Gastrocnemius medialis (tissue), 4 donors: ENCODE results near the gene SLC66A1.

Experiments
- POLR2A ChIP-seq, 2 donors: fragments of 450-650 bp; IDR thresholded peaks; one replicate each; pipeline ENCODE4 v1.6.1; 2017; ENCODE audit warnings: antibody characterized with exemption in 2 of 2, mild to moderate bottlenecking in 2 of 2, moderate library complexity in 2 of 2
- TF ChIP-seq, protein P1 (sequence below), 5 experiments: fragments of 450-650 bp in 3 of 5; fragments of 200-600 bp in 2 of 5; sonication (generic) in 2 of 5; IDR thresholded peaks in 4 of 5; conservative IDR thresholded peaks in 1 of 5; 1 replicate in 4 of 5; 2 replicates in 1 of 5; pipeline ENCODE4 v1.5.1; 2016 to 2019; ENCODE audit warnings: antibody characterized with exemption in 5 of 5, mild to moderate bottlenecking in 3 of 5, moderate library complexity in 3 of 5

DNA sequence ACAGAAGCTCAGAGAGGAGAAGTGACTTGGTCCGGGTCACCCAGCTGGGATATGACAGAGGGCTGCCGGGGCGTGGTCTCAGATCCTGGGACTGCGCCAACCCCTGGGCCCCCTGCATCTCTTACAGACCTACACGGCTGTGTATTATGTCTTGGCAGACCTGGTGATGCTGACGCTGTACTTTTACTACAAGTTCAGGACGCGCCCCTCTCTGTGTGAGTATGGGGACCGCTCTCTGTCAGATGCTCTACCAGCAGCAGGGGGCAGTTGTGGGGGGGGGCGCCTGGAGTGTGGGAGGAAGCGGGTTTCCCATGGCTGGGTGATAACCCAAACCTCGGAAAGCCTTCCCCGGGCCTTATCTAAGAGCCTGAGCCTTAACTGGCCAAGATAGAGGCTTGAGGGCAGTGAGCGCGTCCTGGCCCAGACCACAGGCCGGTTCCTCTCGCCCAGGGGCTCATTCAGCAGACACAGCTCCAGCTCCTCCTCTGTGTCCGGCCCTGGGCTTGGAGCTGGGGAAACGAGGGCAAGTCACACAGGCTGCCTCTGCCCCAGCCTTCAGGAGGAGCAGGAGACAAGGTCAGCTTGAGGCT lies 13.3 kb downstream of the SLC66A1 start:
- no peak for TF ChIP-seq POLR2A (IDR thresholded peaks at IDR 0.05)
- TF ChIP-seq, protein P1, sequence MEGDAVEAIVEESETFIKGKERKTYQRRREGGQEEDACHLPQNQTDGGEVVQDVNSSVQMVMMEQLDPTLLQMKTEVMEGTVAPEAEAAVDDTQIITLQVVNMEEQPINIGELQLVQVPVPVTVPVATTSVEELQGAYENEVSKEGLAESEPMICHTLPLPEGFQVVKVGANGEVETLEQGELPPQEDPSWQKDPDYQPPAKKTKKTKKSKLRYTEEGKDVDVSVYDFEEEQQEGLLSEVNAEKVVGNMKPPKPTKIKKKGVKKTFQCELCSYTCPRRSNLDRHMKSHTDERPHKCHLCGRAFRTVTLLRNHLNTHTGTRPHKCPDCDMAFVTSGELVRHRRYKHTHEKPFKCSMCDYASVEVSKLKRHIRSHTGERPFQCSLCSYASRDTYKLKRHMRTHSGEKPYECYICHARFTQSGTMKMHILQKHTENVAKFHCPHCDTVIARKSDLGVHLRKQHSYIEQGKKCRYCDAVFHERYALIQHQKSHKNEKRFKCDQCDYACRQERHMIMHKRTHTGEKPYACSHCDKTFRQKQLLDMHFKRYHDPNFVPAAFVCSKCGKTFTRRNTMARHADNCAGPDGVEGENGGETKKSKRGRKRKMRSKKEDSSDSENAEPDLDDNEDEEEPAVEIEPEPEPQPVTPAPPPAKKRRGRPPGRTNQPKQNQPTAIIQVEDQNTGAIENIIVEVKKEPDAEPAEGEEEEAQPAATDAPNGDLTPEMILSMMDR (IDR thresholded peaks at IDR 0.05 in 4 of 5, conservative IDR thresholded peaks at IDR 0.05 in 1 of 5): no peak
